ENCODE data around the gene PTPA. TPM values are rescaled to one million over a fixed set of nuclear protein-coding genes. Genes with fewer than 3 reads are reported as not detected.
A peak's percentile ranks its signal among the peaks of the same experiment; 100 is the strongest.

Gene PTPA
- total RNA-seq, 3 donors from 2014 or later = 95.3 to 109 (median 109) TPM

- H3K9me3 ChIP-seq = no peaks in the 10 kb centered on the region
- intact Hi-C loops (cut with DNase I, micrococcal nuclease) = loop anchor here (5.0 to 10.0 kb wide), 3 partner anchors 117 to 637 kb away; no protein-coding TSS in a partner anchor
- ATAC-seq (no peak), DNase-seq (no peak)
- no peak for TF ChIP-seq CTCF (IDR thresholded peaks at IDR 0.05)
- no peak overlapping the region for H3K4me3 ChIP-seq
- peaks cover 33% of the 10 kb centered on the region for H3K4me1 ChIP-seq (ENCODE audit: low read depth)
- no peaks in the 10 kb centered on the region for H3K36me3 ChIP-seq (ENCODE audit: low read depth)
Observed at GRCh38 chr9:129138144-129138462, 26.9 kb downstream of the PTPA start.

GRCh38 chr9:129138476-129139232 lies 27.4 kb downstream of the PTPA start:
- Histone ChIP-seq H3K4me1 (ENCODE audit: low read depth) (peaks cover 39% of the 10 kb centered on the region), H3K36me3 (ENCODE audit: low read depth) (no peaks in the 10 kb centered on the region), H3K9me3 (no peaks in the 10 kb centered on the region), H3K4me3 (no peak overlapping the region)
- intact Hi-C loops (cut with DNase I, micrococcal nuclease) = loop anchor here (5.0 to 10.0 kb wide), 3 partner anchors 116 to 636 kb away; no protein-coding TSS in a partner anchor
- ATAC-seq = no peak
- peak in 2 of 3 donors; percentile 51 to 73 for DNase-seq
- no peak for TF ChIP-seq CTCF (IDR thresholded peaks at IDR 0.05)

- intact Hi-C loops (cut with DNase I, micrococcal nuclease) = loop anchor here (5.0 to 10.0 kb wide), 3 partner anchors 115 to 635 kb away; no protein-coding TSS in a partner anchor
- TF ChIP-seq CTCF (IDR thresholded peaks at IDR 0.05) = peak; percentile 68
- ATAC-seq (peak; percentile 78), DNase-seq (peak; percentile 71 to 93 (median 72))
- H3K4me3 ChIP-seq = no peak overlapping the region
- no peaks in the 10 kb centered on the region for H3K36me3 ChIP-seq (ENCODE audit: low read depth)
- H3K4me1 ChIP-seq (ENCODE audit: low read depth) = peaks cover 43% of the 10 kb centered on the region
- H3K9me3 ChIP-seq = no peaks in the 10 kb centered on the region
Observed at GRCh38 chr9:129139233-129139992, 28.2 kb downstream of the PTPA start.

GRCh38 chr9:129139993-129140396 lies 28.8 kb downstream of the PTPA start:
- ATAC-seq = peak; percentile 85
- H3K36me3 ChIP-seq (ENCODE audit: low read depth) = no peaks in the 10 kb centered on the region

More at GRCh38 chr9:129139993-129140396, 28.8 kb downstream of the PTPA start:
- peaks cover 43% of the 10 kb centered on the region for H3K4me1 ChIP-seq (ENCODE audit: low read depth)
- H3K4me3 ChIP-seq = no peak overlapping the region
- peak; percentile 79 to 89 (median 89) for DNase-seq
- no peaks in the 10 kb centered on the region for H3K9me3 ChIP-seq
- no peak for TF ChIP-seq CTCF (IDR thresholded peaks at IDR 0.05)
- intact Hi-C loops (cut with DNase I, micrococcal nuclease) = loop anchor here (5.0 to 10.0 kb wide), 3 partner anchors 115 to 635 kb away; no protein-coding TSS in a partner anchor

All from mucosa of descending colon (tissue), 3 donors.